ENCODE results near the gene CCR2.

GRCh38 chr3:46360907-46361306, 7.0 kb downstream of the CCR2 start:
- no peak for TF ChIP-seq EZH2 (IDR thresholded peaks at IDR 0.05)
- no peak for TF ChIP-seq POLR2AphosphoS5 (IDR thresholded peaks at IDR 0.05; ENCODE audit: borderline replicate concordance, low read depth, low read length)
- no peak for TF ChIP-seq FOXP2 (optimal IDR thresholded peaks at IDR 0.05; ENCODE audit: control extremely low read depth, extremely low read length, insufficient read depth)

Data from SK-N-MC (cell line).